Frontal cortex (tissue), 4 donors: Measurements from ENCODE around the gene NDC1. TPM values are rescaled to one million over a fixed set of nuclear protein-coding genes. Genes with fewer than 3 reads are reported as not detected.
"Not testable (repeated sequence)": the region's sequence is repeated elsewhere in the genome, so short reads cannot be mapped to it uniquely, and the experiment has no call there.

ENCODE experiments used
- DNase-seq, 2 donors: peaks; one replicate each; pipeline ENCODE4 v3.0.0; 2012; ENCODE audit warnings: low spot score in 2 of 2
- FAIRE-seq: peaks from 2 replicates; lab custom pipeline; 2012; peaks lifted over from hg19 to GRCh38; lab: Jason Lieb, UNC
- total RNA-seq: library from RNA; depleted of rRNA; stranded (reverse); fragments of >200 nt; gene quantifications from one replicate; pipeline ENCODE4 v1.2.3, GENCODE V29; 2014
- donor health status: control.
- donor health status: control.
- donor health status: control.

NDC1 gene
- total RNA-seq, 1 donor from 2014 or later: 40.8 TPM

DNA sequence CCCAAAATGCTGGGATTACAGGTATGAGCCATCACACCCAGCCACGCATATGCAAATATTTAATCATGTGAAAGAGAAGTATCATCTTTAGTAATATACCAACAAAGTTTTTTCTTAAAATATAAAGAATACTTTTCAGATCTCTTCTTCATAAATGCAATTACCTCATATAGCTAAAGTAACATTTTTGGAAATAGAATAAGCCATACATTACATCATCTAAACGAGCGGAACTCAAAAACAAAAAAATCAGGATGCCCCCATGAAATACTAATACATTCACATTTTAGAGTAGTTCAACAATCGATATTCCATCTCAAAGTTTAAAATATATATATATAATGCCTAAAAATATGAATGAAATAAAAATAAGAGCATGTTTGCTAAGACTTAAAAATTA is 4.7 kb downstream of the NDC1 start:
- DNase-seq: no peak
- no peak for FAIRE-seq

- no peak for FAIRE-seq
- no peak for DNase-seq
Measured at GRCh38 chr1:53826367-53826766, 11.7 kb downstream of the NDC1 start.

DNA sequence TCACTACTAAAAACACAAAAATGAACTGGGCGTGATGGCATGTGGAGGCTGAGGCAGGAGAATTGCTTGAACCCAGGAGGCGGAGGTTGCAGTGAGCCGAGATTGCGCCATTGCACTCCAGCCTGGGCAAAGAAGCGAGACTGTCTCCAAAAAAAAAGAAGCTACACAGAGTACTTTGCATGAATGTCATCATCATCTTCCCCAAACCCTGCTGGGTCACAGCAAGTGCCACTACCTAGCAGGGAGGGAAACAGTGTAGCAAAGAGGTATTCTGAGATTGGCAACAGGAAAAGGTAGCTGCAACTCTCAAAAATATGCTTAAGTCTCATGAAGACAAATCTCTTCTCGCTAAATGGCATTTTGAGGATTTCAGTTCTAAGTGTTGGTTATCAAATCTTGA is 12.8 kb downstream of the NDC1 start:
- FAIRE-seq: no peak
- no peak for DNase-seq

DNA sequence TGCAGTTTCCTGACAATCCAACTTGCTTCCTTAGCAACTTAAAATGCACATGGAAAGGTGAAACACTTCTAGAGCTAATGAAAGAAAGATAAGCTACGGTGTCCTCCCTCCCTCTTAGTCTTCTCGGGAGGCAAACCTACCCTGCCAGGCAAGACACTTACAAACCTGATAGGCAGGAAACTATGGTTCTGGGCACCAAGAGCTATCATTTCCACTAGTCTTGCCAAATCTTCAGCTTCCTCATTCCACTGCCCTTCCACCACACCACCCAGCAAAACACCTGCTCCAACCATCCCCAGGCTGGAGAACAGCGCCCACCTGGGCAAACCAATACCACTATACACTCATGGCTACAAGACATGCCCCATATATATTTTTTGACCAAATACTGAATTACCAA is 15.2 kb downstream of the NDC1 start:
- FAIRE-seq (no peak), DNase-seq (no peak)

DNA sequence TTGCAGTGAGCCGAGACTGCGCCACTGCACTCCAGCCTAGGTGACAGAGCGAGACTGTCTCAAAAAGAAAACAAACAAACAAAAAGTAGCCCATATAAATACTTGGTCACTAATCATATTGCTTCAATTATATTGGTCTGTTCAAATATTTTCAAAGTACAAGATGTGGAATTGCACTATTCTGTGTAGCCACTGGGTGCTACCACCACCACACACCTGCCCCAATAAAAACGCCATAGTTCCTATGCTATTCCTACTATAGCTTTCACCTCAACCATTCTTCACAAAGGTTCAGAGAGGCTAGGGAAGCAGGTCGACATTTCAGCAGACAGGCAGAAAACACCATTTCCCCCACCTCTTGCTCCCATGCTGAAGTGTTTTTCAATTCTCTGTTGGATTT is 16.7 kb downstream of the NDC1 start:
- FAIRE-seq: no peak

DNA sequence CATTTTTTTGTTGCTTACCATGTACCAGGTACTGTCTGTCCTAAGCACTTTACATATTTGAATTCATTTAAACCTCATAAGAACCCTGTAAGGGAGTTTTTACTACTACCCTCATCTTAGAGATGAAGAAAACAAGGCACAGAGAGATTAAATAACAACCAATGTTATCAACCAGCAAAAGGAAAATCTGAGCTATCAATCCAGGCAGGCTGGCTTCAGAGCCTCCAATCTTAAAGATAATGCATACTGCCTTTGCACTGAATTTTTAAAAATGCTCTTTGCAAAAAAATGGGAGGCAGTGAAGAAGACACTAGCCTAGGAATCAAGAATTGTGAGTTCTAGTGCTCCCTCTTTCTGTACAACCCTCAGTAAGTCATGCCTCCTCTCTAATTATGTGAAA is 18.7 kb downstream of the NDC1 start:
- DNase-seq (no peak), FAIRE-seq (no peak)

More for the DNA sequence above, 16.7 kb downstream of the NDC1 start:
- no peak for DNase-seq

DNA sequence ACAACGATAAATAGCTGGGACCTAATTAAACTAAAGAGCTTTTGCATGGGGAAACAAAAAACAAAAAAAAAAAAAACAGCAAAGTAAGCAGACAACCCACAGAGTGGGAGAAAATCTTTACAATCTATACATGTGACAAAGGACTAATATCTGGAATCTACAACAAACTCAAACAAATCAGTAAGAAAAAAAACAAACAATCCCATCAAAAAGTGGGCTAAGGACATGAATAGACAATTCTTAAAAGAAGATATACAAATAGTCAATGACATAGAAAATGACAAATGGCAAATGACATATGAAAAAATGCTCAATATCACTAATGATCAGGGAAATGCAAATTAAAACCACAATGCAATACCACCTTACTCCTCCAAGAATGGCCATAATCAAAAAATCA is 21.5 kb downstream of the NDC1 start:
- FAIRE-seq, DNase-seq: not testable (repeated sequence)

DNA sequence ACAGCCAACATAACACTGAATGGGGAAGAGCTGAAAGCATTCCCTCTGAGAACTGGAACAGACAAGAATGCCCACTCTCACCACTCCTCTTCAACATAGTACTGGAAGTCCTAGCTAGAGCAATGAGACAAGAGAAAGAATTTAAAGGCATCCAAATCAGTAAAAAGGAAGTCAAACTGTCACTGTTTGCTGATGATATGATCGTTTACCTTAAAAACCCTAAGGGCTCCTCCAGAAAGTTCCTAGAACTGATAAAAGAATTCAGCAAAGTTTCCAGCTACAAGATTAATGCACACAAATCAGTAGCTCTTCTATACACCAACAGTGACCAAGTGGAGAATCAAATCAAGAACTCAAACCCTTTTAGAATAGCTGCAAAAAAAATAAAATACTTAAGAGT is 22.6 kb downstream of the NDC1 start:
- FAIRE-seq, DNase-seq: not testable (repeated sequence)

GRCh38 chr1:53811414-53811851 is 26.7 kb downstream of the NDC1 start:
- DNase-seq (no peak), FAIRE-seq (no peak)

- no peak for DNase-seq
- FAIRE-seq: no peak
Measured at GRCh38 chr1:53810497-53810896, 27.6 kb downstream of the NDC1 start.

- FAIRE-seq: no peak
- DNase-seq: no peak
Measured at GRCh38 chr1:53810007-53810406, 28.1 kb downstream of the NDC1 start.

DNA sequence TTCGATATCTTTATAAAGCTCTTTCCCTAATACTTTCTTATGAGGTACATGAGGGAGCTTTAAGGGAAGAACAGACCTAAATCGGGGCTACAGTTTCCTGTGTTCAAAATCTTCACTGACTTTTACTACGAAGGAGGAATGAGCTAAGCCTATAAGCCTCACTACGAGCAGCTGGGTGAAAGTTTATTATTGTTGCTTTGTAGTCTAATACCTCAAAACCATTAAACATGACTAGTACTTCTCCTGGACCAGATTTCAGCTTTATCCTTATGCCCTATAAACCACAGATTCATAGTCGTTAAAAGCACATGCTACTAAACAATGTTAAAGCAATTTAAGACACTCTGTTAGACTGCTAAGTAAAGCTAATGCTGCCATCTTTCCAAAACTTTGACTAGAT is 30.2 kb downstream of the NDC1 start:
- DNase-seq (no peak), FAIRE-seq (no peak)

- no peak for FAIRE-seq
Measured at GRCh38 chr1:53804791-53805505, 33.1 kb downstream of the NDC1 start.

GRCh38 chr1:53804181-53804580 is 33.9 kb downstream of the NDC1 start:
- DNase-seq (no peak), FAIRE-seq (no peak)

More at GRCh38 chr1:53804791-53805505, 33.1 kb downstream of the NDC1 start:
- no peak for DNase-seq

- no peak for DNase-seq
- no peak for FAIRE-seq
Measured at GRCh38 chr1:53800621-53801020, 37.5 kb downstream of the NDC1 start.

DNA sequence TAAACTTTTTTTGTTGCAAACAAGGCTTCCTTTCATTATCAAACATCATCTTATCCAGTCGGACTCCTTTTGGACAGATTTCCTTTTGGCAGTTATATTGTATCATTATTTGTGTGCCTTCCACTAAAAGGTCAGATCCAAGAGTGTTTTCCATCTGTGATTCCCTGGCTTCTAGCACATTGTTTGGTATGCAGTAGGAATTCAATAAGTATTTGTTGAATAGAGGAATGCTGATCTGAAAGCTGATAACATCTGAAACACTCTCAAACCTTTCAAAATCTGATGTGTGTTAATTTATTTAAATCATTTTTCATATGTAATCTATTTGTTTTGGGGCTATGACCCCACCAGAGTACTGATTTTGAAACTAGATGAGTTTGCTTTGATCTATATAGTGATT is 39.0 kb downstream of the NDC1 start:
- DNase-seq (no peak), FAIRE-seq (no peak)

- FAIRE-seq: no peak
- no peak for DNase-seq
Measured at GRCh38 chr1:53792806-53793205, 45.3 kb downstream of the NDC1 start.

- FAIRE-seq (no peak), DNase-seq (no peak)
Measured at GRCh38 chr1:53787655-53788054, 50.4 kb downstream of the NDC1 start.

DNA sequence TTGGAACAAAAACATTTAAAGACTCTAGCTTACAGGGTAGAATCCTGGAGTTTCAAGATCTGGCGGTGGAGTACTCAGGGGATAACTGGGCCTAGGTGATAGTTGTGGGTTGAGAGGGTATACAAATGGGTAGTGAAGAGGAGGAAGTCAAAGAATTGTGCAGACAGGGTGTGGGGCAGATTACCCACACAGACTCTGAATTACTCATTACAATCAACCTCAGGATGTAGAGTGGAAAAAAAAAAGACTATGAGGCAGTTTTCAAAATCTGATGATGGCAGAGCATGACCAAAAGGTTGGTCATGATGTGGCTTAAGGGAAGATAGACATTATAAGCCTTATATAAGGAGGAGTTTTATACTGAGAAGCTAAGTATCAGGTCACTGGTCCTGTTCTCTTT is 55.0 kb downstream of the NDC1 start:
- no peak for FAIRE-seq
- DNase-seq: no peak

GRCh38 chr1:53781654-53782053 is 56.4 kb downstream of the NDC1 start:
- FAIRE-seq (no peak), DNase-seq (no peak)

- FAIRE-seq (no peak), DNase-seq (no peak)
Measured at GRCh38 chr1:53777272-53777671, 60.8 kb downstream of the NDC1 start.

- no peak for DNase-seq
- no peak for FAIRE-seq
Measured at GRCh38 chr1:53771648-53772047, 66.4 kb downstream of the NDC1 start.
